ENCODE data around the gene REL.
A peak's percentile ranks its signal among the peaks of the same experiment; 100 is the strongest.
"Not testable (repeated sequence)": the region's sequence is repeated elsewhere in the genome, so short reads cannot be mapped to it uniquely, and the experiment has no call there.

REL gene

GRCh38 chr2:60883896-60884295 lies 2.5 kb downstream of the REL start:
- Mint-ChIP-seq H3K27ac (peak overlapping the region; percentile 96), H3K27me3 (no peaks in the 10 kb centered on the region), H3K9me3 (no peaks in the 10 kb centered on the region), H3K4me3 (peak overlapping the region; percentile 97), H3K4me1 (ENCODE audit: low read depth) (peaks cover 49% of the 10 kb centered on the region), H3K36me3 (ENCODE audit: low read depth) (peaks cover 60% of the 10 kb centered on the region)
- no peak for DNase-seq

DNA sequence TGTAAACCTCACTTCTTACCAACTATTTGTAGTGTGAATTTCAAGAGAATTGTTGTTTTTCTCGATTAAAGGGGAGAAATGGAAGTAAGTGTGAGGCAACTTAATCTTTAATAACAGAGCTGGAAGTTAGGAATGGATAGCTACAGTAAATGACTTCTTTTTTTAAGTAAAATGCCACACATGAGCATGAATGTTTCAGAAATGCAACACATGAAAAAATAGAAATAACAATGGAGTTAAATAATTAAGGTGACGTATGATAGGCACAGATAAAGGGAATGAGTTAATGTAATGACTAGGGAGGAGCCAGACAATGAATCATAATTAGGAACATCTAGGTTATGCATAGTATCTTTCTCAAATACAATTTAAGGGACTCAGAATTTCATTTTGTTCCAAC lies 3.4 kb downstream of the REL start:
- Mint-ChIP-seq H3K27me3 (no peaks in the 10 kb centered on the region), H3K4me1 (ENCODE audit: low read depth) (peaks cover 54% of the 10 kb centered on the region), H3K4me3 (peak overlapping the region; percentile 97), H3K27ac (peak overlapping the region; percentile 92), H3K9me3 (peaks cover 2% of the 10 kb centered on the region), H3K36me3 (ENCODE audit: low read depth) (peaks cover 68% of the 10 kb centered on the region)
- DNase-seq: no peak

DNA sequence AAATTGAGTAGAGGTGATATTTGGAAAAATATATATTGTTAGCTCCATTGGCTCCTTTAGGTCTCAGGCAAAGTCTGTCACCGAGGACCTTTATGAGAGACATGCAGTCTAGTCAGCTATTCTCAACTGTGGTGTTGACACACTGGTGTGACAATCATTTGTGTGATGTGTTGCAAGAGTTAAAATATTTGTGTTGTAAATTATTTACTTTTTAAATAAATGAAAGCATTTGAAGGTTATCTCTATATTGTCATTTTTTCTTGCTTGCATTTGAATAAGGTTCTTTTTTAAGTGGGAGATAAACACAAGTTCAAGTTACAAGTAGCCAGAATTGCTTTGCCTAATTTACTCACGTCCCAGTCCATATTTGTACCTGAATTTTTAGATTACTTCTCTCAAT lies 4.3 kb downstream of the REL start:
- Mint-ChIP-seq H3K27ac (peak overlapping the region; percentile 92), H3K36me3 (ENCODE audit: low read depth) (peaks cover 76% of the 10 kb centered on the region), H3K4me3 (peak overlapping the region; percentile 97), H3K4me1 (ENCODE audit: low read depth) (peaks cover 54% of the 10 kb centered on the region), H3K27me3 (no peaks in the 10 kb centered on the region), H3K9me3 (peaks cover 2% of the 10 kb centered on the region)
- no peak for DNase-seq

DNA sequence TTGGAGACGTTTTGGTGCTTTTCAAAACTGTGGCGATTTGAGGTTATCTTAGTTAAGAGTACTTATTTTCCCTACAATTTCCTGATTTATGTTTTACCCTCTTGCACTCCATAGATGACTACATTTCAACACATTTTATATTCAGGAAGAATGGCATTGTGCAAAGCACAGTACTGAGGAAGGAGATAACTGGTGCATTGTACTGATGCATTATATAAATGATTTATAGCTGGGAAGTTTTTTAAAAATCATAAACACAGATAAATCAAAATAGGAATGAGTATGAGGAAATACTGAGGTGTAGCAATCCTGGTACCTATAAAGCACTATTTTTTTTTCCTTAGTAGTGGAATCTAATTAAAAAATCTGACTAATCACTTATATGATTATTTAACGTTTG lies 5.6 kb downstream of the REL start:
- H3K4me1 Mint-ChIP-seq (ENCODE audit: low read depth): peaks cover 66% of the 10 kb centered on the region
- peak overlapping the region; percentile 65 for H3K4me3 Mint-ChIP-seq
- H3K27me3 Mint-ChIP-seq: no peaks in the 10 kb centered on the region
- H3K36me3 Mint-ChIP-seq (ENCODE audit: low read depth): peaks cover 81% of the 10 kb centered on the region
- H3K27ac Mint-ChIP-seq: peak overlapping the region; percentile 79
- no peak for DNase-seq
- H3K9me3 Mint-ChIP-seq: peaks cover 2% of the 10 kb centered on the region

GRCh38 chr2:60888853-60889252 lies 7.5 kb downstream of the REL start:
- no peak for DNase-seq
- Mint-ChIP-seq H3K4me1 (ENCODE audit: low read depth) (peaks cover 70% of the 10 kb centered on the region), H3K27ac (peak overlapping the region; percentile 73), H3K36me3 (ENCODE audit: low read depth) (peaks cover 78% of the 10 kb centered on the region), H3K4me3 (peak overlapping the region; percentile 2), H3K27me3 (no peaks in the 10 kb centered on the region), H3K9me3 (peaks cover 2% of the 10 kb centered on the region)

DNA sequence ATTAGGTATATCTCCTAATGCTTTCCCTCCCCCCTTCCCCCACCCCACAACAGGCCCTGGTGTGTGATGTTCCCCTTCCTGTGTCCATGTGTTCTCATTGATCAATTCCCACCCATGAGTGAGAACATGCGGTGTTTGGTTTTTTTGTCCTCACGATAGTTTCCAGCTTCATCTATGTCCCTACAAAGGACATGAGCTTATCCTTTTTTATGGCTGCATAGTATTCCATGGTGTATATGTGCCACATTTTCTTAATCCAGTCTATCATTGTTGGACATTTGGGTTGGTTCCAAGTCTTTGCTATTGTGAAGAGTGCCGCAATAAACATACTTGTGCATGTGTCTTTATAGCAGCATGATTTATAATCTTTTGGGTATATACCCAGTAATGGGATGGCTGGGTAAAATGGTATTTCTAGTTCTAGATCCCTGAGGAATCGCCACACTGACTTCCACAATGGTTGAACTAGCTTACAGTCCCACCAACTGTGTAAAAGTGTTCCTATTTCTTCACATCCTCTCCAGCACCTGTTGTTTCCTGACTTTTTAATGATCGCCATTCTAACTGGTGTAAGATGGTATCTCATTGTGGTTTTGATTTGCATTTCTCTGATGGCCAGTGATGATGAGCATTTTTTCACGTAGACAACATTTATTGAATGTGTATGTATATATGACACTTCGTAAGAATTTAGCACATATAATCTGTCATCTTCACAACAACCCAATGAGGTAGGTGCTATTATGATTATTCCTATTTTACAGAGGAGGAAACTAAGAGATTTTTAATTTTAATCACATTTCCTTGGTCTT lies 8.4 kb downstream of the REL start:
- not testable (repeated sequence) for H3K27me3 Mint-ChIP-seq, H3K9me3 Mint-ChIP-seq, DNase-seq
- peak overlapping the region; percentile 84 for H3K27ac Mint-ChIP-seq
- H3K4me1 Mint-ChIP-seq (ENCODE audit: low read depth): peaks cover 73% of the 10 kb centered on the region
- peaks cover 83% of the 10 kb centered on the region for H3K36me3 Mint-ChIP-seq (ENCODE audit: low read depth)
- H3K4me3 Mint-ChIP-seq: peak overlapping the region; percentile 29

DNA sequence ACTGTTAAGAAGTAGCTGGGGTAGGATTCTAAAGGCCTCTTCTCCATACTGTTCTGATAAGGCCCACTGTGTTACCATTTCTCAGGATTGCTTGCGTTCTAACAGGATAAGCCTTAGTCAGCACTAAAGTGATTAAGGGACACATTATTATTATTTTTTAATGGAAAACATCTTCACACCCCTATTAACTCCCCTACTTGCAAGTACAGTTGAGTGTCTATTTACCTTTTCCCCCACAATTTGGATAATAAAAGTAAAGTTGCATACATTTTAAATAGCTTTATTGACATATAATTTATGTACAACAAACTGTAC lies 9.0 kb downstream of the REL start:
- Mint-ChIP-seq H3K4me3 (no peak overlapping the region), H3K27ac (peak overlapping the region; percentile 84)

GRCh38 chr2:60891180-60891579 lies 9.8 kb downstream of the REL start:
- no peak for DNase-seq
- Mint-ChIP-seq H3K27me3 (no peaks in the 10 kb centered on the region), H3K9me3 (peaks cover 2% of the 10 kb centered on the region), H3K27ac (peak overlapping the region; percentile 84), H3K4me3 (peak overlapping the region; percentile 24), H3K4me1 (ENCODE audit: low read depth) (peaks cover 59% of the 10 kb centered on the region), H3K36me3 (ENCODE audit: low read depth) (peaks cover 80% of the 10 kb centered on the region)

More for the DNA sequence above, 9.0 kb downstream of the REL start:
- Mint-ChIP-seq H3K36me3 (ENCODE audit: low read depth) (peaks cover 82% of the 10 kb centered on the region), H3K4me1 (ENCODE audit: low read depth) (peaks cover 67% of the 10 kb centered on the region), H3K27me3 (no peaks in the 10 kb centered on the region), H3K9me3 (peaks cover 2% of the 10 kb centered on the region)
- DNase-seq: no peak

DNA sequence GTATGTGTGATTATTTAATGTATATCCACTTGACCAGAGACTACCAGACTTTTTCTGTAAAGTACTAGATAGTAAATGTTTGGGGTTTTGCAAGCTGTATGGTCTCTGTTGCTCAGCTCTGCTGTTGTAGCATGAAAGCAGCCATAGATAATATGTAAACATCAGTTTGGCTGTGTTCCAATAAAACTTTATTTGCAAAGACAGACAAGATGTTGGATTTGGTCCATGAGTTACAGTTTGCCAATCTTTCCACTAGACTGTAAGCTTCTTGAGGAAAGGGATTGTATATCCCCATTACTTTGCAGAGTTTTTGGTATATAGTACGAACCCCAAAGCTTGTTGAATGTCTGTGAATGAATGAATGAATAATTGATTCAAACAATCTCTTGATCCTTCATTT lies 17.2 kb downstream of the REL start:
- peaks cover 92% of the 10 kb centered on the region for H3K36me3 Mint-ChIP-seq (ENCODE audit: low read depth)

DNA sequence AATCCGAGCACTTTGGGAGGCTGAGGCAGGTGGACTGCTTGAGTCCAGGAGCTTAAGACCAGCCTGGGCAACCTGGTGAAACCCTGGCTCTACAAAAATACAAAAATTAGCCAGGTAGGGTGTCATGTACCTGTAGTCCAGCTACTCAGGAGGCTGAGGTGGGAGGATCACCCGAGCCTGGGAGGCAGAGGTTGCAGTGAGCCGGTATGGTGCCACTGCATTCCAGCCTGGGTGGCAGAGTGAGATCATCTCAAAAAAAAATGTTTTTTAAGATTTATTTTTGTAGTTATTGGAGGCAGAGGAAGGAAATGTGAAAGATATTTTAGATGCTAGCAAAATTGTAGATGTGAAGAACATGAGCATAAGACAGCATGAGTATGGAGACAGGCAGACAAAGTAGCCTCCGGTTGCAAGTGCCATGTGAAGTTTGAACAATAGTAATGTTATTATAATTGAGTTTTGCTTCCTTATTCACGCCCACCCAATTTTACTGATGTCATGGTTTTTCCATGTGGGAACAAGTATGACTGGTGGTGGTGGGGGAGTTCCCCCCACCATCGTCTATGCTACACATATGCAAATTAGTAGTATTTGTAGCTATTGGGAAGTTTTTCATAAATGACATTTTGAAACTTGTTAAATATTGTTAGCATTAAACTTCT lies 18.0 kb downstream of the REL start:
- H3K36me3 Mint-ChIP-seq (ENCODE audit: low read depth): peaks cover 90% of the 10 kb centered on the region

More for the DNA sequence above, 17.2 kb downstream of the REL start:
- H3K27ac Mint-ChIP-seq: peak overlapping the region; percentile 97
- H3K4me1 Mint-ChIP-seq (ENCODE audit: low read depth): peaks cover 59% of the 10 kb centered on the region
- DNase-seq: no peak
- no peaks in the 10 kb centered on the region for H3K27me3 Mint-ChIP-seq
- H3K4me3 Mint-ChIP-seq: no peak overlapping the region
- no peaks in the 10 kb centered on the region for H3K9me3 Mint-ChIP-seq

GRCh38 chr2:60899892-60900249 lies 18.5 kb downstream of the REL start:
- Mint-ChIP-seq H3K27ac (peak overlapping the region; percentile 97), H3K4me3 (peak overlapping the region; percentile 63), H3K9me3 (no peaks in the 10 kb centered on the region), H3K4me1 (ENCODE audit: low read depth) (peaks cover 55% of the 10 kb centered on the region), H3K27me3 (no peaks in the 10 kb centered on the region), H3K36me3 (ENCODE audit: low read depth) (peaks cover 88% of the 10 kb centered on the region)
- DNase-seq: no peak

More for the DNA sequence above, 18.0 kb downstream of the REL start:
- Mint-ChIP-seq H3K9me3 (no peaks in the 10 kb centered on the region), H3K4me3 (peak overlapping the region; percentile 63), H3K27ac (peak overlapping the region; percentile 97), H3K4me1 (ENCODE audit: low read depth) (peaks cover 54% of the 10 kb centered on the region), H3K27me3 (no peaks in the 10 kb centered on the region)
- no peak for DNase-seq

GRCh38 chr2:60901296-60901695 lies 19.9 kb downstream of the REL start:
- not testable (repeated sequence) for H3K4me3 Mint-ChIP-seq, H3K9me3 Mint-ChIP-seq, DNase-seq, H3K27me3 Mint-ChIP-seq
- Mint-ChIP-seq H3K4me1 (ENCODE audit: low read depth) (peaks cover 68% of the 10 kb centered on the region), H3K36me3 (ENCODE audit: low read depth) (peaks cover 93% of the 10 kb centered on the region), H3K27ac (peak overlapping the region; percentile 79)

DNA sequence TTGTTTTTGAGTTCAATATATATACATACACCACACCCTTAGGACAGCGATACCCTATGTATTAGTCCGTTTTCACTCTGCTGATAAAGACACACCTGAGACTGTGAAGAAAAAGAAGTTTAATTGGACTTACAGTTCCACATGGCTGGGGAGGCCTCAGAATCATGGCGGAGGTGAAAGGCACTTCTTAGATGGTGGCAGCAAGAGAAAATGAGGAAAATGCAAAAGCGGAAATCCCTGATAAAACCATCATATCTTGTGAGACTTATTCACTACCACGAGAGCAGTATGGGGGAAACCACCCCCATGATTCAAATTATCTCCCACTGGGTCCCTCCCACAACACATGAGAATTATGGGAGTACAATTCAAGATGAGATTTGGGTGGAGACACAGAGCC lies 24.5 kb downstream of the REL start:
- H3K27me3 Mint-ChIP-seq, H3K9me3 Mint-ChIP-seq, DNase-seq, H3K4me3 Mint-ChIP-seq: not testable (repeated sequence)
- Mint-ChIP-seq H3K27ac (peak overlapping the region; percentile 79), H3K4me1 (ENCODE audit: low read depth) (peaks cover 34% of the 10 kb centered on the region), H3K36me3 (ENCODE audit: low read depth) (peaks cover 84% of the 10 kb centered on the region)

- peaks cover 82% of the 10 kb centered on the region for H3K36me3 Mint-ChIP-seq (ENCODE audit: low read depth)
- no peaks in the 10 kb centered on the region for H3K27me3 Mint-ChIP-seq
- peak overlapping the region; percentile 79 for H3K27ac Mint-ChIP-seq
- no peak for DNase-seq
- H3K4me1 Mint-ChIP-seq (ENCODE audit: low read depth): peaks cover 32% of the 10 kb centered on the region
- no peak overlapping the region for H3K4me3 Mint-ChIP-seq
- H3K9me3 Mint-ChIP-seq: no peaks in the 10 kb centered on the region
Measured at GRCh38 chr2:60906395-60906794, 25.0 kb downstream of the REL start.

DNA sequence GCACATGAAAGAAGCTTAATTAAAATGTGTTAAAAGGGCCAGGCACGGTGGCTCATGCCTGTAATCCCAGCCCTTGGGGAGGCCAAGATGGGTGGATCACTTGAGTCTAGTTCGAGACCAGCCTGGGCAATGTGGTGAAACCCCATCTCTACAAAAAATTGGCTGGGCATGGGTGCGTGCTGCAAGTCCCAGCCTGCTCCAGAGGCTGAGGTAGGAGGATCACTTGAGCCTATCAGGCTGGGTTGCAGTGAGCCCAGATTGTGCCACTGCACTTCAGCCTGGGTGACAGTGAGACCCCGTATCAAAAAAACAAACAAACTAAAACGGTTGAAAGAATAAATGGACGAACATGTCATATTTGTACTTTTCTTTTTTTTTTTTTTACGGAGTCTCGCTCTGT lies 26.0 kb downstream of the REL start:
- Mint-ChIP-seq H3K9me3 (no peaks in the 10 kb centered on the region), H3K36me3 (ENCODE audit: low read depth) (peaks cover 79% of the 10 kb centered on the region), H3K27me3 (no peaks in the 10 kb centered on the region), H3K4me3 (no peak overlapping the region), H3K27ac (peak overlapping the region; percentile 64), H3K4me1 (ENCODE audit: low read depth) (peaks cover 29% of the 10 kb centered on the region)
- no peak for DNase-seq

Measured in activated T-cell treated with anti-CD3 and anti-CD28 coated beads, Interleukin-2, amount 50 U/mL, for 24 hours (primary cell).